IPS DF 4.7 (cell line): ENCODE measurements around the gene ITGB1BP1.

ENCODE experiments used
- DNase-seq: peaks from one replicate; pipeline ENCODE4 v3.0.0-alpha.2; 2013; ENCODE audit warnings: low spot score; ENCODE audit errors: extremely low read depth

Gene ITGB1BP1

DNA sequence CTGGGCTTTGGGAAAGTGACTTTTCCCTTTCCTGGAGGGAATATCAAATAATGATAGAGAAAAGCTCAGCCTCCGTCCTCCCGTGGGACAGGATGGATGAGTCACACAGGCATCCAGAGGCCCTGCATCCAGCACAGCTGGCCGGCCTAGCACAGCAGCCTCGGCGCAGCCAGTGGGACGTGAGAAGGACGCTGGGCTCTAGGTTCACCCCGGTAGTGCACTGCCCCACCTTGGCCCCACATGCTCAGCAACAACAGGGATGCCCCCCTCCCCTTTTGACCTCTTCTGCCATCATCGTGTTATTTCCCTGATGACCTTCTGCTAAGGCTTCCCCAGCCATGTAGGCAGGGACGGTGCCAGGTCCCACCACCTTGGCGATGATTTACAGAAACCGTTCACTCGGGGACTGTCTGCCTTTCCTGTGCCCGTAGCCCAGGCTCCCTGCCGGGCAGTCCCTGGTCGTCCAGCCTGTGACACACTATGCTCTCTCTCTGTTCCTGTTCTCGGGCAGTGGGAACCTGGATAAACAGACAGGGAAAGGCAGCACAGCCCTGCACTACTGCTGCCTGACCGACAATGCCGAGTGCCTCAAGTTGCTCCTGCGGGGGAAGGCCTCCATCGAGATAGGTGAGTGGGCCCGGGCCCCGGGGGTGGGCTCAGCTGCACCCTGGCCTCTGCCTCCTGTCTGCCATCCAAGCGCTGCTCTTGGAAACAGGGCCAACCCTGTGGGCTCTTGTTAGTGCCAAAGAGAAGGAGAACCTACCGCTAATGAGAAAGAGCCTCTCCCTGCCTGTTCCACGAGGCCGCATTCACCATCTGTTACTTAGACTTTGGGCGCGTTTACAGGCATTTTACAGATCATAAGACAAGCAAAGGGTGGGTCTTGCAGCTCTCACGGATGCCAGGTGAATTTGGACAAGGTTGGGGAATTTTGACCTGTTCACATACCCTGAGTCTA, 44.6 kb downstream of the ITGB1BP1 start:
- no peak for DNase-seq

DNA sequence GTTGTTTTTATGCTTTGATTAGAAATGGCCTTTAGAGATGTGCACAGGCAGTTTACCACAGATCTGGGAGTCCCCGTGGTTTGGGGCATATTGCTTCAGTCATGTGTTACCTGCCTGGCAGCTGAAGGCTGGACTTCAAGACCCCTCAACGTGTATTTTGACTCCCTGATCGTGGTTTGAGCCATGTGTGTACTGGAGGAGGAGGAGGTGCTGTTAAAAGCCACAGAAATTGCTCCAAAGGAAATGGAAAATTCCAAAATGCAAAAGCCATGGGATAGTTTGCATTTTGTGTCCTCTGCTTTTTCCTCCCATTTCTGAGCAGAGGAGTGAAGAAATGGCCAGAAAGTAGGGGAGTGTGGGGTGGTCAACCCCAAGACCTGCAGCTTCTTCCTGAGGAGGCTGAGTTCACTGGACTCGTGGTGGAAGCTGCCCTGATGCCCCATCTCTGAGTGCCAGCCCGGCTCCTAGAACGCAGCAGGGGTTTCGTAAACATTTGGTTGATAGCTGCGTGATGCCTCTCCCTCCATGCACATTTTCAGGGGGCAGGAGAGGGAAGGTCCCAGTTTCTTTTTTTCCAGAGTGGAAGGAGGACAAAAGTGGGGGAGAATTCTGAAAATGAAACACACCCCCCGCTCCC, 45.7 kb downstream of the ITGB1BP1 start:
- no peak for DNase-seq

DNA sequence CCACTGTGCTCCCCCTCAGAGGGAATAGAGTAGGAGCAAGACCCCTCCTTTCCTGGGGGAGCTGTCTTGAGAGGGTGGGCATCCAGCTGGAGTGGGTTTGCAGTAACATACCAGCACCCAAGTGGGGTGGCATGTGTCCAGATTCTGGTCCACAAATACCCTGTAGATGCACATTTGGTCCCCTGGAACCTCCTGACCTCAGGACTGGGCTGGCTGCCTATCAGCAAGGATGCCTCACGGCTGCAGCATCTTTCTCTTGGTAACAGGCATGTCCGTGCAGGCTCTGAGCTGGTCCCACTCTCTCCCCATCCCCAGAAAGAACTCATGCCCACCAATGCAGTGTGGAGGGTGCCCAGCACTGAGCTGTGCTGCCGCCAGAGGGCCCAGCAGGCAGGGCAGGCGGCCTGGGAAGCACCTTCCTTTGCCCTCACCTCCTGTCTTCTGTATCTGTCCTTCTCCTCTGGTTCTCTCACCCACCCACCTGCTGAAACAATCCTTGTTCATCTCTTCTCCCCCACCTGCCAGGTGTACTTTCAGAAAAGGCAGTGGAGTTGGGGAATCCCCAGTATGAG, 47.4 kb downstream of the ITGB1BP1 start:
- no peak for DNase-seq

DNA sequence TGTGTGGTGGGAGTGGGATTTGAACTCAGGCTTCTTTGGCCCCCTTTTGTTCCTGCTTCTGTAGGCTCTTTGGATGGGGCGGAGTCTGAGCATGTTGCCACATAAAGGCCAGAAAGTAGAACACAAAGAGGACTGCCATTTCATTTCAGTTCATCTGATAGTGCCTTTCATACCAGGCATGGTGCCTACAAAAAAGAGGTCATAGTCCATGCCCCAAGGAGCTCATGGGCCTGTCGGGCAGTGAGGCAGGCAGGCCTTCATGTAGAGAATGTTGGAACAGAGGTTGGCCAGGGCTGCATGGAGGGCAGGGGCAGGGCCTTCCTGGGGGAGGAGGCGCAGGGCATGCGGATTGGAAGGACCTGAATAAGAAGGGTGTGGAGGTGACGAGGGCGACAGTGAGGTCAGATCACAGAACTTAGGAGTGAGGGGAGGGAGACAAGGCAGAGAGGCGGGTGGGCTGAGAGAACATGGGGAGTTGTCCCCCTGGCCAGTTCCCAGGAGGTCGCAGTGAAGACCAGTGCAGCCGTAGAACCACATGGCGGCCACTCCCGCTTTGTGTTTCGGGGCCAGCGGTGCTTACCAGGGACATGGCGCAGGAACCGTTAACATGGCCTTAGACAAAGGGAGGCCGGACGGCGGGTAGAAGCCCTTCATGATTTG, 49.1 kb downstream of the ITGB1BP1 start:
- DNase-seq: no peak

DNA sequence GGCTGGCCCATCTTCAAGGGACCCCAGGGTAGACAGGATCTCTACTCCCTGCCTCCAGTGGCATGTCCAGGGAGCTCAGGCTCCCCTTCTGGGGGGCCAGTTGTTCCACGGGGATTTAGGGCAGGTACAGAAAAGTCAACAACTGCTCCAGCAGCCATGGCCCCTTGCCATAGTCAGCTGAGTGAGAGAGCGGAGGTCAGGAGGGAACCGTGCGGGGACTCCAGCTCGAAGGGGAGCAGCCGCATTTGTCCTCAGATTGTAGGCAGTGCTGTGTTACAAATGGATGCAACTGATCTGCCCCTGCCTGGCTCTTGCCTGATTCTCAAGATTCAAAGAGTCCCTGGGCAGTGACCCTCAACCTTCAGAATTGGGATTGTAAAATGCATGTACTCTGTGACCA, 49.9 kb downstream of the ITGB1BP1 start:
- no peak for DNase-seq

DNA sequence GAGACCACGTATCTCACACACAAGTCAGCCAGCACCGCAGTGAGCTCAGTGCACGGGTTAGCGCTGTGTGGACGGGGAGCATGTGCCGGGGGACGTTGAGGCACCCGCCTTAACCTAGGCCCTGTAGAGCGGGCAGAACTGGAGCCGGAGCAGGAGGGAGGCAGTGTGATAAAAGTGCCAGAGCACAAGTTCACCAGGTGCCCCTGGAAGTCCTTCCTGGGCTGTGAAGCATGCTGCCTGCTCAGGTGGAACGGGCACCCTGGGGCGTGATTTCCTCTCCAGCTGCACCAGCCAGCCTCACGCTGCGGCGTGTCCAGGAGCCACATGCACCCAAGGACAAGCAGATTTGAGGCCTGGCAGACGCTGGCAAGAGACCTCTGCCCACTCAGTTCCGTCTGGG, 50.3 kb downstream of the ITGB1BP1 start:
- no peak for DNase-seq

DNA sequence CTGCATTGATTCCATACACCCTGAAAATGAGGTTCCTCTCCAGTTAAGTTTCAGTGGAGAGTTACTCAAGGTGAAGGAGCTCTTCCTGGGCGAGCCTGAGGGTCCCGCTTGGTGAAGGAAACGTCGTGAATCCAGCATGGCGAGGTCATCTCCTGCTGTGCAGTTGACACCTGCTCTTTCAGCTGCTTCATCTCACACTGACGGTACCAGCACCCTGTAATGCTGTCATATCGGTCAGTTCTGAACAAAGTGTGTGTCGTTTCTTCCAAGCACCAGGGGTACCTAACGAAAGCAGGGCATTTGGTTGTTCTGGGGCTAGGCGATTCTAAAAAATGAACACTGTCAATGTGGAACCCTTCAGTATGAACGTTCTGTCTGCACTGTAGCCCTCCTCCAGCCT, 52.6 kb downstream of the ITGB1BP1 start:
- DNase-seq: no peak

DNA sequence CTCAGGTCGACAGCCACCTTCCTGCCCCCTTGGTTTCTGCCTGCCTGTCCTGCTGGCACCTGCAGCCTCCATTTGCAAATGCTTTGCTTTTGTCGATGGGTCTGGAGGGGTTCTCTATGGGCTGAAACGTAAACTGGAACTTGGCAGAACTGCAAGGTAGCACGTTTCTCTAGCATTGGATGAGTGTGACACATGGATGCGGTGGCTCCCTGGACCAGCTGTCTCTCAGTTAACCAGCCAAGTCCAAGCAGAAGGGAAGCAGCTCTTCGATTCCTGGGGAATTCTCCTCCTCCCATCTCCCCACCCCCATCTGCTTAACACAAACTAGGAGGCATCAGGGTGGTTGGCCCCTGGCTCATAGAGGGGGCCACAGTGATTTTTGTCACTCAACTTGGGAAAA, 57.3 kb downstream of the ITGB1BP1 start:
- no peak for DNase-seq

DNA sequence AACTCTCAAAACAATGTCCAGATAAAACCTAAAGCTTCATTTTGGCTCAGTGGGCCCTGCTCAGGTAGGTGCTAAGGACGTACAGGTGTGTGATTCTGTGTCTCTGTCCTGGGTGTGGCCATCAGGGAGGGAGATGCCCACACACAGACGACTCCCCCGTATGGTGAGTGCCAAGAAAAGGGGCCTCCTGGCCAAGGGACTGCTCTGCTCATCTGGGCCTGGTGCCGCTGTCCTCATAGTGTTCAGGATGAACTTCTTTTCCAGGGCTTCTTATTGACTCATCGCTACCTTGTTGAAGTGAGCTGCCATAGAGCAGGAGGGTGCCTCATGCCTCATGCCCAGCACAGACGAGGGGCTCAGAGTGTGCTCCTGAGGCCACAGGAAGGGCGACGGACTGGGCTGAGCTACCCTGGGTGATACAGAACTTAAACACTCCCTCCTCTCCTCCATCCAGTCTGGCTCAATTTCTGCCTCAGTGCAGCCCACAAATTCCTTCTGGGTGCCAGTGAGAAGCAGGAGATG, 57.8 kb downstream of the ITGB1BP1 start:
- no peak for DNase-seq

DNA sequence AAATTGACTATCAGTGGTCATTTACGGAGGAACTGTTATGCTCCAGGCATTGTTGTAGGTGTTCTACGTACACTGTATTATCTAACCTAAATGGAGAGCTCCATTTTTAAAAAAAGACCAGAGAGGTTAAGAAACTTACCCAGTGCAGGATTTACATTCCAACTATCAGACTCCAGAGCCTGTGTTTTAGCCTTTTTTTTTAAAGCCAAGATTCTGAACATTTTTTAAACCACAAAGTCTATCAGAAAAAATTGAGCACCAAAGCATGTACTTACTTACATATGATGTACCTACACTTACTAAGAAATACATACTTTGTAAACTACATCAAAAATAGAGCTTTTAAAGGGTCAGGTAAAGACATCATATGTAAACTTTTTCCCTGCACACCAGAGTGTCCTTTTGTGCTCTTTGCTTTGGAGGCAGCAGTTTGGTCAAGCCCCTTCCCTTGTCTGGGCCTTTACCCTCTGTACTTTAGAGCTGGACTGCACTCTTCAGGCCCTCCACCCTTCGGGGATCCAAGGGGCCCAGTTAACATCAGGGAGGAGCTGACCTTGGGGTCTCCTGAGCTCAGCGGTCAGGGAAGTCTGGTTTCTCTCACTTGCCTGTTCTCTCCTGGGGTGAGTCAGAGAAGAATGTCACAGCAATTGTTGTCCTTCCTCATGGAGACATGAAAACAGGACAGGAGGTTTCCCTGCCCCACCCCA, 58.4 kb downstream of the ITGB1BP1 start:
- no peak for DNase-seq

DNA sequence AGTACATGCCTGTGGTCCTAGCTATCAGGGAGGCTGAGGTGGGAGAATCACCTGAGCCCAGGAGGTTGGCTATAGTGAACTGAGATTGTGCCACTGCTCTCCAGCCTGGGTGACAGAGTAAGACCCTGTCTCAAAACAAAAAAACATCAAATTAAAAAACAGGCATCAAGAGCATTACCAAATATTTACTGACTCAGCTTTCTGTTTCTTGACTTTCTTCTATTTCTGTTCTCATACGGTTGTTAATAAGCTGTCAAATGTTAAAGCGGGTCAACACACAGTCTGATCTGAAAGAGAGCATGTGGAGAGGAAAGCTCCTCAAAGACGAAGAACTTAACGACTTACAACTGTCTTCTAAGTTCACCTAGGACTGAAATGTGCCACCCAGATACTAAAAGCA, 59.0 kb downstream of the ITGB1BP1 start:
- DNase-seq: no peak

DNA sequence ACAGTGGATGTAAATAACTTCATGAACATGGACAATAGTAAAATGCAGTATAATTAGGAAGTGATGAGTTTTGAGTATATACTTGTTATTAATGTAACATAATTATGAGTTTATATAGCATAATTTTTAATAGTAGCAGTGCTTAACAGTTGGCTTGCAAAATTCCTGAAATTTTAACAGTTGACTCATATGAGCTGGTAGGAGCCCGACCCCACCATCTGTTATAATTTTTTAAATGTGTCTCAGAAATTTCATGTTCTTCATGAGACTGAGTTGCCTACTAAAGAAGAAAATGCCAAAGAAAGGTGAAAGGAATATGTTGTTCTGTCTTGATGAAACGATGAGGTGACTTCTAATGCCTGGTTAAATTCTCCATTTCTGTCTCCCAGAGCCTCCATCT, 62.6 kb downstream of the ITGB1BP1 start:
- no peak for DNase-seq

DNA sequence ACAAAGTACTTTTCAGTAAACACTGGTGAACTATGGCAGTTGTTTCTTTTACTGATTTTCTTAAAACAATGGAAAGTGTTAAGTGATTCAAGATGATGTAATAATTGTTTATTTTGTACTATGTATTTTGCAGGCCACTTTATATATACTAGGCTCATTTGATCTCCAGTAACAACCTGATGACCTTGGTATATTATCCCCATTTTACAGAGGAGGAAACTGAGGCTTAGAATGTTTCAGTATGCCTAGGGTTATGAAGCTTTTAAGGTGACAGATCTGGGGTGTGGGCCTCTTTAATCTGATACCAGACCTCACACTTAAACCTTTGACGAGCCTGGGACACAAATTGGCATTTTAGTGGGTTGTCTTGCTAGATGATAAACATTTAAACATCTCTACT, 63.2 kb downstream of the ITGB1BP1 start:
- no peak for DNase-seq

DNA sequence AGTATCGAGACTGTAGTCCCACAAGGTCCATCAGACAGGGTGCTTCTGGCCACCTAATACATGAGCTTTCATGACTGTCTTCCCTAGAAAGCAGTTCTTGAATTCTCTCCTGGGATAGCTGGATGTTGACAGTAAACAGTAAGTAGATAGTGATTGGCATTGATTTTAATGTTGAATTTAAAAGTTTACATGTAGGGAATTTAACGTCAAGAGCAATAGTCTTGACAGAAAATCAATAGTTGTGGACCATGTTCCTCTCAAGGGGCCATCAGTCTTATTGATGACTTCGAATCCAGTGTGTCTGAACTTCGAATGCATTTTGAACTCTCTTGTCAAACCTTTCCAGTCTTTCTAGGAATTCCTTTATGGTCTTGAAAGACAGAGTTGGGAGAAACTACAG, 63.9 kb downstream of the ITGB1BP1 start:
- DNase-seq: no peak

DNA sequence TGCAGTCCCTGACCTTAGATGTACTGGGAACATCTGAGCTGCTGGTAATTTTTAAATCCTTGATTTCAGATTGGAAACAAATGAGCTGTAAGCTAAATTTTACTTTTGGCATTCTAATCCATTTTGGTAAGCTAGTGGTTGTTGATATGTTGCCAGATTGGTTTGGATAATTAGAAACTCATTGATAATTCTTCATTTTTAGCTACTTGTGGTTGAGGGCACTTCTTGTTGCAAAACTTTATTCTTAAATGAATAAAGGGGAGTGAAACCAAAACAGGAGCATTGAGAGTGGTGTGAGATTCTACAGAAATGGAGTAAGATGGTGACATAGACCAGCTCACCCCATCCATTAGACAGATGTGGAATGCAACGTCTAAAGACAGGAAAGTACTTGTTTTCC, 64.5 kb downstream of the ITGB1BP1 start:
- no peak for DNase-seq

DNA sequence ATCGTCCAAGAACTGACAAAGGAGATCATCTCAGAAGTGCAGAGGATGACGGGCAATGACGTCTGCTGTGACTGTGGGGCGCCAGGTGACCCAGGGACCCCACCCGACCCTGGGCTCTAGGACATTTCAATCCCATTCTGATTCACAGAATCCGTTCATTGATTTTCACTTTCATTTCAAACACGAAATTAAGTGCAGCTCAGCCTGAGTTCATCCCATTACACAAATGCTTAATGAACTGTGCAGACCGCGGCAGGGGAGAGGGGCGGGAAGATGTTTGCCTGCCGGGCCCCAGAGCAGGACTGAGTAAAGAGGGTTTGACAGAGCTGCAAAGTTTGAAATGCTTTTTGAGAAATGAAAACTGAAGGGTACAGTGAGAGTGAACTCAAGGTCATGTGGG, 67.1 kb downstream of the ITGB1BP1 start:
- DNase-seq: no peak

DNA sequence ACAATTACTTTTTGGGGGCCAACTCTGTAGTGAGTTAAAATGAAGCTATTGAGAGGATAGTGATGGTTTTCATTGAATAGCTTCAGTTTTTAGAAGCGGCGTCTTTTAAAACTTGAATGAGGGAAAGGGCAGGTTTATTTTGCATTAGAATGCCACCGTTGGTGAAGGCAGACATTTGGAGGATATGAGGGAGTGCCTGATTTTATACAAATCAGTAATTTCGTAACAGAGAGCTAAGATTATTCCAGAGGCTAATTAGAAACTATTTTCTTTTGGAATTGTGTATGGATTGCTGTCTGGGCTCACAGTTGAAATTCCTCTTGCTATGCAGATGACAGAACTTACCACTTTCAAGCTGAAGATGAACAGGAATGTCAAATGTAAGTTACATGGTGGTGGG, 67.6 kb downstream of the ITGB1BP1 start:
- no peak for DNase-seq

DNA sequence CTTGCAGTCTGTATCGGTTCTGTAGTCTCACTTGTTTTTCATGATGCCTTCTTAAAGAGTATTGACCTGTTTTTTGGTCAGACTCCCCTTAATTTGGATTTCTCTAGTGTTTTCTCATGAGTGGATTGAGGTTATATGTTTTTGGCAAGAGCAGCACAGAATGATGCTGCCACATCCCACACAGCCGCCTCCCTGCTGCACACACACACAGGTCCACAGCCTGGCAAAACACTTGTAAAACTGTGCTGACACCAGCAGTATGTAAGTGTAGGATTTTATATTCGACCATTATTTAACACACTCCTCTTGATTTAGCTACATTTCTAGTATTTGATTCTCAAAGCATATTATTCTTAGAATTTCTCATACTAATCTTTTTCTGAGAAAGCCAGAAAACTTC, 68.1 kb downstream of the ITGB1BP1 start:
- no peak for DNase-seq

DNA sequence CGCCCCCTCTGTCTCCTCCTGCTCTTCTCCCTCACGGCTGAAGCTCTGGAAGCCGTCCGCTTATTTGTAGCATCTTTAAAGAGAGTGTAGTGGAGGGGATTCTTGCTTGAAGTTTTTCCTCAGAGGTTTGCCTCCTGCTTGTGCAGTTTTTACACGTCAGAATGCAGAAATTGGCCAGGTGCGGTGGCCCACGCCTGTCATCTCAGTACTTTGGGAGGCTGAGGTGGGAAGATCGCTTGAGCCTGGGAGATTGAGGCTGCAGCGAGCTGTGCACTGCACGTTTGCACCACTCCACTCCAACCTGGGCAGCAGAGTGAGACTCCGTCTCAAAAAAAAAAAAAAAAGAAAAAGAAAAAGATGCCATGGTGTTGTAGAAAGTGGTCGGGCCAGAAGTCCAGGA, 69.0 kb downstream of the ITGB1BP1 start:
- DNase-seq: no peak
